Gastrocnemius medialis (tissue), 4 donors: ENCODE results near the gene SLC5A3. TPM values are rescaled to one million over a fixed set of nuclear protein-coding genes. Genes with fewer than 3 reads are reported as not detected.

Experiments
- ATAC-seq, 2 donors: fragments of 150-250 bp; one replicate each; pipeline ENCODE4 v1.9.1; 2016
- DNase-seq, 2 donors: peaks; one replicate each; pipeline ENCODE4 v3.0.0-alpha.2; 2019
- H3K27ac ChIP-seq, 4 donors: fragments of 200-600 bp; sonication (generic); 1 replicate in 1 of 4; 2 replicates in 3 of 4; pipeline ENCODE4 v1.5.1; 2016 to 2018; ENCODE audit warnings: mild to moderate bottlenecking in 2 of 4, moderate library complexity in 1 of 4
- H3K27me3 ChIP-seq, 3 donors: fragments of 200-600 bp; sonication (generic) in 2 of 3; 1 replicate in 1 of 3; 2 replicates in 2 of 3; pipeline versions ENCODE4 v1.5.1 to v1.6.0; 2016 to 2019; ENCODE audit warnings: mild to moderate bottlenecking in 1 of 3, moderate library complexity in 1 of 3
- H3K36me3 ChIP-seq, 2 donors: fragments of 200-600 bp; sonication (generic) in 1 of 2; one replicate each; pipeline ENCODE4 v1.5.1; 2017 to 2018
- H3K4me1 ChIP-seq, 2 donors: fragments of 200-600 bp; sonication (generic) in 1 of 2; one replicate each; pipeline ENCODE4 v1.5.1; 2016 to 2017; ENCODE audit warnings: mild to moderate bottlenecking in 2 of 2
- H3K4me3 ChIP-seq, 4 donors: fragments of 200-600 bp; sonication (generic) in 3 of 4; 1 replicate in 1 of 4; 2 replicates in 3 of 4; pipeline ENCODE4 v1.5.1; 2016 to 2019; ENCODE audit warnings: mild to moderate bottlenecking in 2 of 4
- H3K9me3 ChIP-seq, 3 donors: fragments of 200-600 bp; sonication (generic) in 2 of 3; 1 replicate in 1 of 3; 2 replicates in 2 of 3; pipeline ENCODE4 v1.5.1; 2016 to 2019
- POLR2A ChIP-seq, 2 donors: fragments of 450-650 bp; IDR thresholded peaks; one replicate each; pipeline ENCODE4 v1.6.1; 2017; ENCODE audit warnings: antibody characterized with exemption in 2 of 2, mild to moderate bottlenecking in 2 of 2, moderate library complexity in 2 of 2
- in situ Hi-C, 4 donors: fragments of 200-750 bp; cut with MboI; loops; one replicate each; pipeline versions ENCODE4 v1.15.0 to v1.8.0; 2017; ENCODE audit warnings: low sequenced_read_pairs in 4 of 4
- intact Hi-C: fragments of 100-400 bp; cut with DNase I; formaldehyde crosslinking; loops from one replicate; pipeline ENCODE4 v1.15.1; 2023; ENCODE audit warnings: low total_unique reads
- total RNA-seq, 4 donors: library from RNA; depleted of rRNA; stranded (reverse); fragments of >200 nt; gene quantifications; one replicate each; pipeline versions ENCODE4 v1.1.0 to v1.2.3, GENCODE V29; 2016
- TF ChIP-seq, protein P1 (sequence below), 5 experiments: fragments of 450-650 bp in 3 of 5; fragments of 200-600 bp in 2 of 5; sonication (generic) in 2 of 5; IDR thresholded peaks in 4 of 5; conservative IDR thresholded peaks in 1 of 5; 1 replicate in 4 of 5; 2 replicates in 1 of 5; pipeline ENCODE4 v1.5.1; 2016 to 2019; ENCODE audit warnings: antibody characterized with exemption in 5 of 5, mild to moderate bottlenecking in 3 of 5, moderate library complexity in 3 of 5

Gene SLC5A3
- total RNA-seq, 4 donors from 2014 or later = 2.0 to 22.2 (median 6.2) TPM

DNA sequence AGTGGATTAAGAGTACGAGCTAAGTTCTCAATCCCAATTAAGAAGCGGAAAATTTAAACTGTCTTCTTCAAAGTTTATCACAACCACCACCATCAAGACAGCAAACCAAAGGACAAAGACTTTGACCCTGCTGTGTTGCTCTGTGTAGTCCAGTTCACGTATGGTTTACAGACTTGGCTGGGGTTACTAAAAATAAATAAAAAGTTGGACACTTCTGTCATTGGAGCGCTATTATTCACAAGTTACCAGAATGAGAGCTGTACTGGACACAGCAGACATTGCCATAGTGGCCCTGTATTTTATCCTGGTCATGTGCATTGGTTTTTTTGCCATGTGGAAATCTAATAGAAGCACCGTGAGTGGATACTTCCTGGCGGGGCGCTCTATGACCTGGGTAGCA is 21.6 kb downstream of the SLC5A3 start:
- Histone ChIP-seq H3K4me3 (no peak overlapping the region), H3K36me3 (peaks cover 0 to 13% of the 10 kb centered on the region in 2 donors), H3K9me3 (no peaks in the 10 kb centered on the region), H3K27ac (no peak overlapping the region), H3K27me3 (no peaks in the 10 kb centered on the region), H3K4me1 (peaks cover 25 to 52% of the 10 kb centered on the region in 2 donors)
- intact Hi-C loops = no loop called here
- TF ChIP-seq POLR2A (IDR thresholded peaks at IDR 0.05) = no peak
- TF ChIP-seq, protein P1, sequence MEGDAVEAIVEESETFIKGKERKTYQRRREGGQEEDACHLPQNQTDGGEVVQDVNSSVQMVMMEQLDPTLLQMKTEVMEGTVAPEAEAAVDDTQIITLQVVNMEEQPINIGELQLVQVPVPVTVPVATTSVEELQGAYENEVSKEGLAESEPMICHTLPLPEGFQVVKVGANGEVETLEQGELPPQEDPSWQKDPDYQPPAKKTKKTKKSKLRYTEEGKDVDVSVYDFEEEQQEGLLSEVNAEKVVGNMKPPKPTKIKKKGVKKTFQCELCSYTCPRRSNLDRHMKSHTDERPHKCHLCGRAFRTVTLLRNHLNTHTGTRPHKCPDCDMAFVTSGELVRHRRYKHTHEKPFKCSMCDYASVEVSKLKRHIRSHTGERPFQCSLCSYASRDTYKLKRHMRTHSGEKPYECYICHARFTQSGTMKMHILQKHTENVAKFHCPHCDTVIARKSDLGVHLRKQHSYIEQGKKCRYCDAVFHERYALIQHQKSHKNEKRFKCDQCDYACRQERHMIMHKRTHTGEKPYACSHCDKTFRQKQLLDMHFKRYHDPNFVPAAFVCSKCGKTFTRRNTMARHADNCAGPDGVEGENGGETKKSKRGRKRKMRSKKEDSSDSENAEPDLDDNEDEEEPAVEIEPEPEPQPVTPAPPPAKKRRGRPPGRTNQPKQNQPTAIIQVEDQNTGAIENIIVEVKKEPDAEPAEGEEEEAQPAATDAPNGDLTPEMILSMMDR (IDR thresholded peaks at IDR 0.05 in 4 of 5, conservative IDR thresholded peaks at IDR 0.05 in 1 of 5) = no peak
- in situ Hi-C loops = no loop called here
- DNase-seq (no peak), ATAC-seq (peak in 1 of 2 donors; percentile 20)

- intact Hi-C loops (no loop called here), in situ Hi-C loops (no loop called here)
- Histone ChIP-seq H3K36me3 (peaks cover 0 to 13% of the 10 kb centered on the region in 2 donors), H3K4me3 (no peak overlapping the region), H3K4me1 (peaks cover 32 to 62% of the 10 kb centered on the region in 2 donors), H3K9me3 (no peaks in the 10 kb centered on the region), H3K27ac (no peak overlapping the region), H3K27me3 (no peaks in the 10 kb centered on the region)
- DNase-seq = no peak
- ATAC-seq = no peak
- TF ChIP-seq POLR2A (IDR thresholded peaks at IDR 0.05) = no peak
- TF ChIP-seq, protein P1 (IDR thresholded peaks at IDR 0.05 in 4 of 5, conservative IDR thresholded peaks at IDR 0.05 in 1 of 5) = no peak
These were observed 24.1 kb downstream of the SLC5A3 start for GRCh38 chr21:34097442-34097841.

GRCh38 chr21:34100337-34100736 is 27.0 kb downstream of the SLC5A3 start:
- intact Hi-C loops (no loop called here), in situ Hi-C loops (no loop called here)
- H3K27me3 ChIP-seq = no peaks in the 10 kb centered on the region
- no peak overlapping the region for H3K27ac ChIP-seq
- ATAC-seq (no peak), DNase-seq (no peak)
- peaks cover 0 to 9% of the 10 kb centered on the region in 2 donors for H3K36me3 ChIP-seq
- H3K4me3 ChIP-seq = no peak overlapping the region
- peaks cover 35 to 73% of the 10 kb centered on the region in 2 donors for H3K4me1 ChIP-seq
- no peaks in the 10 kb centered on the region for H3K9me3 ChIP-seq
- TF ChIP-seq POLR2A (IDR thresholded peaks at IDR 0.05) = no peak
- TF ChIP-seq, protein P1 (IDR thresholded peaks at IDR 0.05 in 4 of 5, conservative IDR thresholded peaks at IDR 0.05 in 1 of 5) = no peak

- ATAC-seq = no peak
- Histone ChIP-seq H3K27me3 (no peaks in the 10 kb centered on the region), H3K9me3 (no peaks in the 10 kb centered on the region), H3K4me3 (no peak overlapping the region), H3K27ac (no peak overlapping the region), H3K4me1 (peaks cover 37 to 78% of the 10 kb centered on the region in 2 donors), H3K36me3 (peaks cover 0 to 5% of the 10 kb centered on the region in 2 donors)
- TF ChIP-seq, protein P1 (IDR thresholded peaks at IDR 0.05 in 4 of 5, conservative IDR thresholded peaks at IDR 0.05 in 1 of 5) = no peak
- TF ChIP-seq POLR2A (IDR thresholded peaks at IDR 0.05) = no peak
- intact Hi-C loops (no loop called here), in situ Hi-C loops (no loop called here)
- no peak for DNase-seq
These were observed 27.4 kb downstream of the SLC5A3 start for GRCh38 chr21:34100790-34101189.

GRCh38 chr21:34105947-34106541 is 32.7 kb downstream of the SLC5A3 start:
- no peak overlapping the region for H3K27ac ChIP-seq
- H3K9me3 ChIP-seq = no peaks in the 10 kb centered on the region
- intact Hi-C loops = no loop called here
- H3K36me3 ChIP-seq = no peaks in the 10 kb centered on the region
- DNase-seq (no peak), ATAC-seq (no peak)
- H3K4me3 ChIP-seq = no peak overlapping the region
- peaks cover 20 to 53% of the 10 kb centered on the region in 2 donors for H3K4me1 ChIP-seq
- no peaks in the 10 kb centered on the region for H3K27me3 ChIP-seq
- TF ChIP-seq, protein P1 (IDR thresholded peaks at IDR 0.05 in 4 of 5, conservative IDR thresholded peaks at IDR 0.05 in 1 of 5) = no peak
- TF ChIP-seq POLR2A (IDR thresholded peaks at IDR 0.05) = no peak
- in situ Hi-C loops = no loop called here
